Measurements from ENCODE around the gene SUSD1.
"Not testable (repeated sequence)": the region's sequence is repeated elsewhere in the genome, so short reads cannot be mapped to it uniquely, and the experiment has no call there.

Gene SUSD1

GRCh38 chr9:112094241-112094640 is 80.9 kb downstream of the SUSD1 start:
- DNase-seq: no peak

GRCh38 chr9:112093870-112094216 is 81.3 kb downstream of the SUSD1 start:
- DNase-seq: no peak

GRCh38 chr9:112093147-112093869 is 81.8 kb downstream of the SUSD1 start:
- no peak for DNase-seq

GRCh38 chr9:112091810-112092209 is 83.3 kb downstream of the SUSD1 start:
- peak; percentile 32 for DNase-seq

- no peak for DNase-seq
Observed at GRCh38 chr9:112087506-112087905, 87.6 kb downstream of the SUSD1 start.

GRCh38 chr9:112086627-112087026 is 88.5 kb downstream of the SUSD1 start:
- no peak for DNase-seq

- no peak for DNase-seq
Observed at GRCh38 chr9:112084907-112085306, 90.2 kb downstream of the SUSD1 start.

GRCh38 chr9:112084334-112084733 is 90.8 kb downstream of the SUSD1 start:
- no peak for DNase-seq

GRCh38 chr9:112081918-112082729 is 93.0 kb downstream of the SUSD1 start:
- no peak for DNase-seq

- DNase-seq: no peak
Observed at GRCh38 chr9:112080831-112081542, 94.1 kb downstream of the SUSD1 start.

- DNase-seq: no peak
Observed at GRCh38 chr9:112078432-112078831, 96.7 kb downstream of the SUSD1 start.

- DNase-seq: no peak
Observed at GRCh38 chr9:112076814-112077213, 98.3 kb downstream of the SUSD1 start.

GRCh38 chr9:112075009-112075378 is 100.1 kb downstream of the SUSD1 start:
- DNase-seq: no peak

GRCh38 chr9:112074250-112075008 is 100.7 kb downstream of the SUSD1 start:
- DNase-seq: no peak

GRCh38 chr9:112073639-112074173 is 101.4 kb downstream of the SUSD1 start:
- DNase-seq: not testable (repeated sequence)

GRCh38 chr9:112072721-112073638 is 102.1 kb downstream of the SUSD1 start:
- DNase-seq: no peak

- no peak for DNase-seq
Observed at GRCh38 chr9:112069318-112070169, 105.6 kb downstream of the SUSD1 start.

- no peak for DNase-seq
Observed at GRCh38 chr9:112065806-112066606, 109.1 kb downstream of the SUSD1 start.

- no peak for DNase-seq
Observed at GRCh38 chr9:112064871-112065270, 110.2 kb downstream of the SUSD1 start.

GRCh38 chr9:112063586-112063985 is 111.5 kb downstream of the SUSD1 start:
- DNase-seq: no peak
